Adrenal gland (tissue), 5 donors: ENCODE data around the gene PCDH9.

Experiments used
- POLR2A ChIP-seq, 2 donors: fragments of 450-650 bp; IDR thresholded peaks; one replicate each; pipeline ENCODE4 v1.6.1; 2017; ENCODE audit warnings: antibody characterized with exemption in 2 of 2, mild to moderate bottlenecking in 2 of 2, moderate library complexity in 1 of 2
- TF ChIP-seq, protein P1 (sequence below), 6 experiments: fragments of 450-650 bp in 4 of 6; fragments of 200-600 bp in 2 of 6; sonication (generic) in 1 of 6; IDR thresholded peaks; 1 replicate in 5 of 6; 2 replicates in 1 of 6; pipeline versions ENCODE4 v1.5.1 to v1.8.0; 2016 to 2021; ENCODE audit warnings: antibody characterized with exemption in 6 of 6, mild to moderate bottlenecking in 2 of 6, moderate library complexity in 1 of 6
- donor health status: DM: no; HTN: no; CAD: no.

DNA sequence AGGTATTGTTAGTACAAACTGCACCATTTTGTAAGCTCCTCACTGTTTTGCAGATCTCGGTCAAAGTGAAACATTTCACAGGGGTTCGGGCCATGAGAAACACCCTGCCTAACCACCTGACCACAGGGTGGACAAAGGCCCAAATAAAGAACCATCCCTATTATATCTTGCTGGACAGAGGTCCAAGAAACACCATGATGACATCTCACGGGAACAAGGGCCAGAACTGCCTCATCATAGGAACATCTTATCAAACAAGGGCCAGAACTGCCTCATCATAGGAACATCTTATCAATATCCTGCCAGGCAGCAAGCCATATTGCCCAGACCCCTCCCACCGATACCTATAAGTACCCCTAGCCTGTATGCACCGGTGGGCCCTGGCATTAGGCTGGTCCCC is 99.7 kb downstream of the PCDH9 start:
- TF ChIP-seq, protein P1, sequence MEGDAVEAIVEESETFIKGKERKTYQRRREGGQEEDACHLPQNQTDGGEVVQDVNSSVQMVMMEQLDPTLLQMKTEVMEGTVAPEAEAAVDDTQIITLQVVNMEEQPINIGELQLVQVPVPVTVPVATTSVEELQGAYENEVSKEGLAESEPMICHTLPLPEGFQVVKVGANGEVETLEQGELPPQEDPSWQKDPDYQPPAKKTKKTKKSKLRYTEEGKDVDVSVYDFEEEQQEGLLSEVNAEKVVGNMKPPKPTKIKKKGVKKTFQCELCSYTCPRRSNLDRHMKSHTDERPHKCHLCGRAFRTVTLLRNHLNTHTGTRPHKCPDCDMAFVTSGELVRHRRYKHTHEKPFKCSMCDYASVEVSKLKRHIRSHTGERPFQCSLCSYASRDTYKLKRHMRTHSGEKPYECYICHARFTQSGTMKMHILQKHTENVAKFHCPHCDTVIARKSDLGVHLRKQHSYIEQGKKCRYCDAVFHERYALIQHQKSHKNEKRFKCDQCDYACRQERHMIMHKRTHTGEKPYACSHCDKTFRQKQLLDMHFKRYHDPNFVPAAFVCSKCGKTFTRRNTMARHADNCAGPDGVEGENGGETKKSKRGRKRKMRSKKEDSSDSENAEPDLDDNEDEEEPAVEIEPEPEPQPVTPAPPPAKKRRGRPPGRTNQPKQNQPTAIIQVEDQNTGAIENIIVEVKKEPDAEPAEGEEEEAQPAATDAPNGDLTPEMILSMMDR (IDR thresholded peaks at IDR 0.05) = no peak
- TF ChIP-seq POLR2A (IDR thresholded peaks at IDR 0.05) = no peak
